Measurements from ENCODE around the gene CTIF.

DNA sequence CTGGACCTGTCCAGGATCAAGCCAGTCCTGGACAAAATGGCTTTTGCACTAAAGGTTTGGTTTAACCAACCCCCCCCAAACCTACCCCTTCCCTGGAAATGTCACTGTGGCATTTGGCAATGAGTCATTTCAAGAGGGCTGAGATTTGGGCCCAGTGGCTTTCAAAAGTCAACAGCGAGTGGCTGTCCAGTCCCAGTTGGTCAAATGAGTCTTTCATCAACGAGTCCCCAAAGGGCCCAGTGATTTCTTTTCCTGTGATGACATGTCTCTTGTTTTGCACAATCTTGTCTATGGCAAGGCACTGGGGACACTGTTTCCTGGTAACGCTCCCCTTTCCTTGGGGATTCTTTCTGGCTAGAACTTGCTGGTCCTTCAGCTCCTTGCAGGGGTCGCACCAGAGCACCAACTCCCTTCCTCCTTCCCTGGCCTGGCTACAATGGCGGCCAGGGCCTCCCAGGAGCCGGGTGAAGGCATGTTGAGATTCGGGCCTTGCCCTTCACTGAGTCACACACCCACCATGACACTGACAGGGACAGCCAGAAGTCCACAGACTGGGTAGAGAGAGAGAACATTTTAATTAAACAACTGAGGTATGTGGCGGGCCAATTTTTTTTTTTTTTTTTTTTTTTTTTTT, 324.7 kb downstream of the CTIF start:
- TF ChIP-seq POLR2A (IDR thresholded peaks at IDR 0.05; ENCODE audit: low read depth, low read length), result no peak
- no peak for TF ChIP-seq POLR2AphosphoS5 (IDR thresholded peaks at IDR 0.05; ENCODE audit: low read depth, low read length)
